IMR-90 (cell line): ENCODE data around the gene MEGF9.

Source experiments
- BHLHE40 ChIP-seq: fragments of 150-350 bp; IDR thresholded peaks from 2 replicates; pipeline ENCODE4 v1.6.1; 2016; ENCODE audit warnings: mild to moderate bottlenecking, low read depth, low read length
- CEBPB ChIP-seq: IDR thresholded peaks from 2 replicates; pipeline ENCODE4 v1.6.1; 2012; ENCODE audit warnings: low read depth, low read length, improper control_type of control experiment
- CHD1 ChIP-seq: IDR thresholded peaks from 2 replicates; pipeline ENCODE4 v1.6.1; 2012; ENCODE audit warnings: low read depth, low read length, improper control_type of control experiment
- CTCF ChIP-seq: conservative IDR thresholded peaks from 2 replicates; pipeline ENCODE4 v1.5.1; 2012; ENCODE audit warnings: mild to moderate bottlenecking, low read depth, low read length, improper control_type of control experiment
- ELK1 ChIP-seq: fragments of 150-350 bp; IDR thresholded peaks from 2 replicates; pipeline ENCODE4 v1.6.1; 2016; ENCODE audit warnings: low read depth, mild to moderate bottlenecking, low read length, moderate library complexity, borderline replicate concordance
- FOS ChIP-seq: fragments of 150-350 bp; IDR thresholded peaks from 2 replicates; pipeline ENCODE4 v1.6.1; 2016; ENCODE audit warnings: low read depth, low read length
- MAFK ChIP-seq: IDR thresholded peaks from 2 replicates; pipeline ENCODE4 v1.6.1; 2012; ENCODE audit warnings: low read depth, low read length, improper control_type of control experiment
- POLR2A ChIP-seq: IDR thresholded peaks from 2 replicates; pipeline ENCODE4 v1.6.1; 2012; ENCODE audit warnings: mild to moderate bottlenecking, low read depth, low read length
- RAD21 ChIP-seq: IDR thresholded peaks from 2 replicates; pipeline ENCODE4 v1.6.1; 2012; ENCODE audit warnings: low read length, improper control_type of control experiment
- RCOR1 ChIP-seq: IDR thresholded peaks from 2 replicates; pipeline ENCODE4 v1.6.1; 2012; ENCODE audit warnings: mild to moderate bottlenecking, low read length, improper control_type of control experiment; ENCODE audit not compliant: insufficient replicate concordance
- RFX5 ChIP-seq: IDR thresholded peaks from 2 replicates; pipeline ENCODE4 v1.8.0; 2012; ENCODE audit warnings: low read depth, mild to moderate bottlenecking, low read length, moderate library complexity
- SMC3 ChIP-seq: fragments of 150-350 bp; IDR thresholded peaks from 2 replicates; pipeline ENCODE4 v1.6.1; 2016; ENCODE audit warnings: low read depth, mild to moderate bottlenecking, antibody characterized with exemption, low read length, moderate library complexity
- USF2 ChIP-seq: fragments of 150-350 bp; IDR thresholded peaks from 2 replicates; pipeline ENCODE4 v1.6.1; 2017; ENCODE audit warnings: mild to moderate bottlenecking, antibody characterized with exemption, low read length, low read depth

- TF ChIP-seq FOS (peak; percentile 77), POLR2A (no peak), CTCF (no peak), BHLHE40 (no peak), RCOR1 (no peak), RAD21 (no peak), ELK1 (no peak), USF2 (no peak), RFX5 (no peak), CHD1 (no peak), SMC3 (no peak), MAFK (peak; percentile 16; the same call in 1 of the 2 replicates), CEBPB (no peak)
Measured at GRCh38 chr9:120642129-120642770, 72.0 kb downstream of the MEGF9 start.
